ENCODE results near the gene IL1B.

DNA sequence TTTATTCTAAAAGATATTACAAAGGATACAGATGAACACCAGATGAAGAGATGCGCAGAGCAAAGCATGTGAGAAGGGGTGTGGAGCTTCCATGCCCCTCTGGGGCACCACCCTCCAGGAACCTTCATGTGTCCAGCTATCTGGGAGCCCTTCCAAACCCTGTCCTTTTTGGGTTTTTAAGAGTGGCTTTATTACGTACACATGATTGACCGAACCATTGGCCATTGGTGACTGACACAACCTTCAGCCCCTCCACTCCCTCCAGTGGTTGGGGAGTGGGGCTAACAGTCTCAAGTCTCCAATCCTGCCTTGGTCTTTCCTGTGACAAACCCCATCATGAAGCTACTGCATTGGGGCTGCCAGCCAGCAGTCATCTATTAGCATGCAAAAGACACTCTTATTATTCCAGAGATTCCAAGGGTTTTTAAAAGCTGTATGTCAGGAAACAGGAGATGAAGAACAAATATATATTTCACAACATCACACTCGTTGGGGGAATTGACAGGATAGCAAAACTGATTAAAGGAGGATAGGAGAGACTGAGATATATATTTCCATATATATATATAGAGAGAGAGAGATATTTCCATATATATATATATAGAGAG, 19.4 kb downstream of the IL1B start:
- TF ChIP-seq, protein P1, sequence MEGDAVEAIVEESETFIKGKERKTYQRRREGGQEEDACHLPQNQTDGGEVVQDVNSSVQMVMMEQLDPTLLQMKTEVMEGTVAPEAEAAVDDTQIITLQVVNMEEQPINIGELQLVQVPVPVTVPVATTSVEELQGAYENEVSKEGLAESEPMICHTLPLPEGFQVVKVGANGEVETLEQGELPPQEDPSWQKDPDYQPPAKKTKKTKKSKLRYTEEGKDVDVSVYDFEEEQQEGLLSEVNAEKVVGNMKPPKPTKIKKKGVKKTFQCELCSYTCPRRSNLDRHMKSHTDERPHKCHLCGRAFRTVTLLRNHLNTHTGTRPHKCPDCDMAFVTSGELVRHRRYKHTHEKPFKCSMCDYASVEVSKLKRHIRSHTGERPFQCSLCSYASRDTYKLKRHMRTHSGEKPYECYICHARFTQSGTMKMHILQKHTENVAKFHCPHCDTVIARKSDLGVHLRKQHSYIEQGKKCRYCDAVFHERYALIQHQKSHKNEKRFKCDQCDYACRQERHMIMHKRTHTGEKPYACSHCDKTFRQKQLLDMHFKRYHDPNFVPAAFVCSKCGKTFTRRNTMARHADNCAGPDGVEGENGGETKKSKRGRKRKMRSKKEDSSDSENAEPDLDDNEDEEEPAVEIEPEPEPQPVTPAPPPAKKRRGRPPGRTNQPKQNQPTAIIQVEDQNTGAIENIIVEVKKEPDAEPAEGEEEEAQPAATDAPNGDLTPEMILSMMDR (IDR thresholded peaks at IDR 0.05): no peak
- TF ChIP-seq POLR2A (IDR thresholded peaks at IDR 0.05): no peak
- TF ChIP-seq EP300 (IDR thresholded peaks at IDR 0.05): no peak

Data from tibial nerve (tissue), 4 donors.